ENCODE measurements around the gene BOK.
"Not testable (repeated sequence)": the region's sequence is repeated elsewhere in the genome, so short reads cannot be mapped to it uniquely, and the experiment has no call there.

BOK gene

GRCh38 chr2:241558532-241559322 lies at the start of gene BOK:
TSS of gene BOK (plus strand) at chr2:241558745. CDS start at chr2:241559484, 739 bp downstream.
- DNase-seq (ENCODE audit: low spot score), result peak; percentile 86

DNA sequence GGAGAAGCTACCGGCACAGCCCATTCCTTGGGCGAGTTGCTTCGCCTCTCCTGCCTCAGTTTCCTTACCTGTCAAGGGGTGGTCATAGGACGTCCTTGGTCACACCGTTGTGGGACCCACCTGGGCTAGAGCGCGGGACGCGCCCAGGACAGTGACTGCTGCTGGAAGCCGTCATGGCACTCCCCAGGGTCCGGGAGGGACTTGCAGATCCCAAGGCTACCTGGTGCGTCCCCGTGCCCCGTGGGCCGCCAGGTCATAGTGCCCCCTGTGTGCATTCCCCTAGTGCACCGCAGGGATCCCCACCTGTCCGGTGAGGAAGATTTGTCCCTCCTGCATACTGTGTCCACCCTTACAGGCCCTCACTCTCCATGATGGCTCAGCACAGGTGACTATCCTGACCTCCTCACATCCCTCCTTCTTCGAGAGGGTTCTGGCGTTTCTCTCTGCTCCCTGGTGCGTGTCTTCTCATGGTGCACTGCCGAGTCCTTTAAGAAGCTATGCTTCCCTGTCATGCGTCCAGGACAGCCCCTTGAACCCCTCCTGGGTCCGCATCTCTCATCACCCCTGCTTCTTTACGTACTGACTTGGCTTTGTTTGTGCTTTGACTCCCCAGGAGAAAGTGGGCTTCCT lies 49.3 kb upstream of the BOK start:
- peak; percentile 16 for DNase-seq (ENCODE audit: low spot score)

DNA sequence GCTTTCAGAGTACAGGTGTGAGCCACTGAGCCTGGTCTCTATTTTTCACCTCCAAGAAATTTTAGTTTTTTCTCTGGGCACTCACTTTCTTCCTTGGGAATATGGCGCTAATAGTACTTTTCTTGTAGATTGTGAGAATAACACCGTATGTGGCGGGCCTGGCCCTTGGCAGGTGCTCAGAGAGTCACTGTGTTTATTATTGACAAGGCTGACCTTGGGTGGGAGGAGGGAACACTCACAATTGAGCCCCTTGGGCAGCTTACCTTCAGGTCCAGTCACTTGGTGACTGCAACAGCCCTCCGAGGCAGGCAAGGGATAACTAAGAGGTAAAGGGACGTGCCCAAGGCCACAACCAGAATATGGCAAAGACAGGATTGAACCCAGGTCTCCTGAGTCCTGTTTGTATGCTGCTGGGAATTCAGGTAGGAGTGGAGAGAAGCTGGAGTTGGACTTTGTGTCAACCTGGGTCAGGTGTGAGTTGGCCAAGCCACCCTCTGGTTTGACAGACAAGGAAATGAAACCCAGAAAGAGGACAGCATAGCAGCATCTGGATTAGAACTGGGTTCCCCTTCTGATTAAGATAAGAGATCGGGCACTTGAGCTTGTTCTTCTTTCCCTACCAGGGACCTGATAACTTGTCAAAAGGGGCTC lies 47.3 kb upstream of the BOK start:
- DNase-seq (ENCODE audit: low spot score), result no peak

- peak; percentile 23 for DNase-seq (ENCODE audit: low spot score)
Observed at GRCh38 chr2:241514553-241514952, 44.0 kb upstream of the BOK start.

- DNase-seq (ENCODE audit: low spot score), result no peak
Observed at GRCh38 chr2:241514986-241515737, 43.4 kb upstream of the BOK start.

- DNase-seq (ENCODE audit: low spot score), result no peak
Observed at GRCh38 chr2:241516520-241516965, 42.0 kb upstream of the BOK start.

DNA sequence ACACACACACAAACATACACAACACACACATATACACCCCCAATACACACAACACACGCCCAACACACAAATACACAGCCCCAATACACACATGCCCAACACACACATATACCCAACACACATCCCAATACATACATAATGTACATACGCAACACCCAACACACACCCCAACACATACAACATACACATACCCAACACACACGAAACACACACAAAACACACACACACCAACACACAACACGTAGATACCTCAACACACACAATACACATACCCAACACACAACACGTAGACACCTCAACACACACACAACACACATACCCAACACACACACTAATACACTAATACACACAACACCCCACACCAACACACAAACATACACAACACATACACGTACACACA lies 41.2 kb upstream of the BOK start:
- DNase-seq (ENCODE audit: low spot score), result no peak

GRCh38 chr2:241519669-241520068 lies 38.9 kb upstream of the BOK start:
- no peak for DNase-seq (ENCODE audit: low spot score)

DNA sequence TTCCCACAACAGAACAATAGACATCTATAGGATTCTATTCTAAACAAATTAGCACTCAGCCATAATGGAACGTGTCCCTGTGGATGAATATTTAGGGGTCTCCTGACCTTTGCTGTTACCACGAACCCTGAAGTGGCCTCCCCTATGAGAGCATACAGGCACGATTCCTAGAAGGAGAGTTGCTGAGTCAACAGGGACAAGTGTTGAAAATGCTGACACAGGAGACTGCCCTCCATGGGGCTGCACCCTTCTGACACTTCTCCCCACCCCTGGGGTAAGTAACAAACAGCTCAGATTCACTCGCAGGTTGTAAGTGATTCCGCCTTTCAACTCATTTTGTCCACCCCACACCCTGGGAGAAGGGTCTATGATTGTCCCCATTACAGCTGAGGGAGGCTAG lies 36.1 kb upstream of the BOK start:
- no peak for DNase-seq (ENCODE audit: low spot score)

DNA sequence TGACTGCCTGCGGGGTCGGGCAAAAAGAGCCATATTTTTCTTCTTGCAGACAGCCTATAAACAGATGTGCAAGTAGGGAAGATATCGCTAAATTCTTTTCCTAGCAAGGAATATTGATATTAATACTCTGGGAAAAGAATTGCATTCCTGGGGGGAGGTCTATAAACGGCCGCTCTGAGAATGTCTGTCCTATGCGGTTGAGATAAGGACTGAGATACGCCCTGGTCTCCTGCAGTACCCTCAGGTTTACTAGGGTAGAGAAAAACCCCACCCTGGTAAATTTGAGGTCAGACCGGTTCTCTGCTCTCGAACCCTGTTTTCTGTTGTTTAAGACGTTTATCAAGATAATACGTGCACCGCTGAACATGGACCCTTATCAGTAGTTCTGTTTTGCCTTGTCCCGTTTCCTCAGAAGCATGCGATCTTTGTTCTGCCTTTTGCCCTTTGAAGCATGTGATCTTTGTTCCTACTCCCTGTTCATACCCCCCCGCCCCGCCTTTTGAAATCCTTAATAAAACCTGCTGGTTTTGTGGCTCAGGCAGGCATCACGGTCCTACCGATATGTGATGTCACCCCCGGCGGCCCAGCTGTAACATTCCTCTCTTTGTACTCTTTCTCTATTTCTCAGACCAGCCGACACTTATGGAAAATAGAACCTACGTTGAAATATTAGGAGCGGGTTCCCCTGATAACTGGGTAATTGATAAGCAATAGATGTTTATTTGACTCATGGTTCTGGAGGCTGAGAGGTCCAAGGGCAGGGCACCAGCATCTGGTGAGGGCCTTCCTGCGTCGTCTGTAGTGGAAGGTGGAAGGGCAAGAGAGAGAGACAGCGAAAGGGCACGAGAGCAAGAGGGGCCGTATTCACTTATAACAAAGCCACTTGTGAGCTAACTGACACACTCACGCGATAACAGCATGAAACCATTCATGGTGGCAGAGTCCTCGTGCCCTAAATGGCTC lies 32.4 kb upstream of the BOK start:
- DNase-seq (ENCODE audit: low spot score), result not testable (repeated sequence)

GRCh38 chr2:241530571-241530970 lies 28.0 kb upstream of the BOK start:
- DNase-seq (ENCODE audit: low spot score), result no peak

- DNase-seq (ENCODE audit: low spot score), result no peak
Observed at GRCh38 chr2:241531161-241531722, 27.3 kb upstream of the BOK start.

- no peak for DNase-seq (ENCODE audit: low spot score)
Observed at GRCh38 chr2:241532168-241532567, 26.4 kb upstream of the BOK start.

DNA sequence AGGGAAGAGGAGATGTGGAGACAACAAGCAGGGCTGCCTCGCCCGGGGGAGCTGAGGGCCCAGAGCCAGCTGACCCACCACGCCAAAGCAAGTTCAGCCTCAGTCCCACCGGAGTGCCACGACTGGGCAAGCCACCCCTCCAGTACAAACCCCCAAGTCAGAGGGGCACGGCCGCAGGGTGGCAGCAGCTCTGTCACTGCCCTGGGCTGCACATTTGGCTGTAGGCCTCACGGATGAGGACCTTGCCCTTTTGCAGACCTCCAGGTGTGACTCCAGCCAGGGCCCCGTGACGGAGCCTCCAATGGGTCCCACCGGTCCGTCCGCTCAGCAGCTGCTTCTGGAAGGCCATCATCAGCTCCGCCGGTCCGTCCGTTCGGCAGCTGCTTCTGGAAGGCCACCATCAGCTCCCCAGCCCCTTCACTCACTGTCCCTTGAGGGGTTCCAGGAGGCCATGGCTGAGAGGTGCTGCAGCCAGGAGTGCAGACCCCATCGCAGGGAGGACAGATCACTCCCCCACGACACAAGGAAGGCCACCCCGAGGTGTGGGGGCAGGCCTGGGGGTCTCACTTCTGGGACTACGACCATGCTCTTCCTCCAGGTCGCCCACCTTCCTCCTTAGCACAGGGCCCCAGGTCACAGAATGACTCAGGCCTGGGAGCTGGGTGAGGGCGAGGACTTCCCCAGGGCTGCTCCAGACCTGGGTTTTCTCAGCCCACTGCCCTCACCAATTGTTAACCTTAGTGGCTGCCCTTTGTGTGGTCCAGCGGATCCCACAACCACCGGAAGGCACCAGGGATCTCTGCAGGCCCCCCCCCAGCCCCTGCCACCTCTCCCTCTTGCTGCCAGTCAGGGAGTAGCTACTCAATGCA lies 25.6 kb upstream of the BOK start:
- DNase-seq (ENCODE audit: low spot score), result no peak

- DNase-seq (ENCODE audit: low spot score), result no peak
Observed at GRCh38 chr2:241534293-241534692, 24.3 kb upstream of the BOK start.

GRCh38 chr2:241534701-241535375 lies 23.7 kb upstream of the BOK start:
- no peak for DNase-seq (ENCODE audit: low spot score)

DNA sequence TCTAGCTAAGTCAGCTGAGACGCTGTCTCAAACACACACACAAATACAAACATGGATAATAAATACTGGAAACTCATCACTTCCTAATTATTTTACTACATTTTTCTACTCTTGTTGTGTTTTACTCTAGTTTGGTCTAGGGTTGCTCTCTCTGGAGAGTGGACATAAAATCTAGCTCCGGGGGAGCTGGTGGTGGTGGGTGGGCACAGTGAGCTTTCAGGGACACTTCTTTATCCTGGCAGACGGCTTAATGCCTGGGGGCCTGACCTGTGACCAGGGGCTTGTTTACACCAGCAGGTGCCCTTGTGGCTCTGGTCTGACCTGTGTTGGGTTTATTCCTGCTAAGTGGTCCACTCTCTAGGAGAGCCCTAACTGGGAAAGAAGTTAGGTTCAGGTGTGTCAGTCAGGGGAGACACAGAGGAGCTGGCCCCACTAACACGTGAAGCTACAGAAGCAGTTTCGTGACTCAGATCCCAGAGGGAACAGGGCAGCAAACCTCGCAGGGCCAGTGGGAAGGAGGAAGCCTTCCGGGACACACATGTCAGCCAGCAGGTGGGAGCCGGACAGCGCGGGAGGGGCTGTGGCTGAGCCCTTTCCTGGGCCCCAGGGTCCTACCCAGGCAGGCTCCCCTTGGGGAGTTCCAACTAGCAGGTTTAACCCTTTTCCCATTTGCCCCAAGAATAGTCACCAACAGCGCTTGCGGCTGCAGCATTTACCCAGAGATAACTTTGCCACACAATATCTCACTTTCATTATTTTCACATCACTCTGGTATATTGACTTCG lies 22.5 kb upstream of the BOK start:
- DNase-seq (ENCODE audit: low spot score), result no peak

DNA sequence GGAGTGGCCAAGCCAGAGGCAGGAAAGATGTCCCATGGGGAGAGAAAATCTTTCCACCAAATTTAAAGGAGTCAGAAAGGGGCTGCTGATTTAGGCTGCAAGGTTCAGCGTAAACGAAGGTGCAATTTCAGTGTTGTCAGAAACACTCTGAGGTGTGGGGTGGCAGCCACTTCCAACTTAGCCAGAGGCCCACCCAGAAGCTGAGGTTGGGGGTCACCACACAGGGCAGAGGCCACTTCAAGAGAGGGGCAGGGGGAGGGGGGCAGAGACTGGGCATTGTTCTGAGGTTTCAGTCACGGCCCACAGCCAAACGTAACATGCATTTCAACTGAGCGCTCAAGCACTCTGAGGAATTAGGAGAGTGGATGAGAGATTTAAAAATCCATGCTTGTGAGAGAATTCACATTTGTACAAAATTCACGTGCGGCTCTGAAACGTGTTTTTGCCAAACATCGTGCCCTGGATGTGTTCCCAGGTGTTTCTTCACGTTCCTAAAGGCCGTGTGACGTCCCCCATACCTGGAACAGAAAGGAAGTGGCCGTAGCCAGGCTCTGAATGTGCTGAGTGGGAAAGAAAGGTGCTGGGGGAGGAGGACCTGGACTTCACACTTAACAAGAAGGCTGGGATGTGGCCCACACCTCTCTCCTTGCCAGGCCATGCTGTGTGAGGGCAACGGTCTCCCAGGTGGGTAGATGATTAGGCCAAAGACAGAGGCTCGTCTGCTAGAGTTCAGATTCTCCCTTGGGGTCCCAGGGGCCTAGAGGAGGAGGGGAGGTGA lies 19.5 kb upstream of the BOK start:
- DNase-seq (ENCODE audit: low spot score), result no peak
